DOHH2 (cell line): ENCODE results near the gene NT5DC1.

ENCODE experiments used
- H3F3A ChIP-seq: fragments of 200-600 bp; sonication (generic), shearing (Covaris generic); 2 replicates; pipeline ENCODE4 v1.6.0; 2016; ENCODE audit warnings: antibody characterized with exemption, mild to moderate bottlenecking; ENCODE audit not compliant: control insufficient read depth, insufficient read depth
- H3K27ac ChIP-seq: fragments of 200-600 bp; sonication (generic); 2 replicates; pipeline ENCODE4 v1.5.1; 2014; ENCODE audit warnings: low read depth, mild to moderate bottlenecking, low read length, moderate library complexity
- H3K27me3 ChIP-seq: fragments of 200-600 bp; sonication (generic); 2 replicates; pipeline ENCODE4 v1.6.1; 2014; ENCODE audit warnings: mild to moderate bottlenecking, low read length, mixed read lengths; ENCODE audit not compliant: control insufficient read depth
- H3K36me3 ChIP-seq: fragments of 200-600 bp; sonication (generic); 2 replicates; pipeline ENCODE4 v1.6.1; 2014; ENCODE audit warnings: mild to moderate bottlenecking, low read length, moderate library complexity, mixed read lengths; ENCODE audit not compliant: control insufficient read depth
- H3K4me1 ChIP-seq: fragments of 200-600 bp; sonication (generic); 2 replicates; pipeline ENCODE4 v1.6.1; 2014; ENCODE audit warnings: mild to moderate bottlenecking, low read length, mixed read lengths; ENCODE audit not compliant: control insufficient read depth
- H3K4me2 ChIP-seq: fragments of 200-600 bp; sonication (generic); 2 replicates; pipeline ENCODE4 v1.6.0; 2014; ENCODE audit warnings: mild to moderate bottlenecking, low read length, moderate library complexity
- H3K4me3 ChIP-seq: fragments of 200-600 bp; sonication (generic); 2 replicates; pipeline ENCODE4 v1.5.1; 2014; ENCODE audit warnings: mild to moderate bottlenecking, low read length, mixed read lengths
- H3K79me2 ChIP-seq: fragments of 200-600 bp; sonication (generic); 2 replicates; pipeline ENCODE4 v1.6.1; 2014; ENCODE audit warnings: mild to moderate bottlenecking, low read length, mixed read lengths; ENCODE audit not compliant: control insufficient read depth
- H3K9me2 ChIP-seq: fragments of 200-600 bp; sonication (generic); replicated peaks from 2 replicates; pipeline ENCODE4 v1.6.1; 2014; ENCODE audit warnings: mild to moderate bottlenecking, low read length, mixed read lengths; ENCODE audit not compliant: control insufficient read depth
- H3K9me3 ChIP-seq: fragments of 200-600 bp; sonication (generic); 2 replicates; pipeline ENCODE4 v1.6.1; 2014; ENCODE audit warnings: antibody characterized with exemption, low read length, mixed read lengths; ENCODE audit not compliant: control insufficient read depth, insufficient read depth
- H4K20me1 ChIP-seq: fragments of 200-600 bp; sonication (generic); 2 replicates; pipeline ENCODE4 v1.6.0; 2014; ENCODE audit warnings: low read depth, mild to moderate bottlenecking, antibody characterized with exemption, low read length, moderate library complexity; ENCODE audit not compliant: control insufficient read depth, insufficient read depth
- EZH2phosphoT487 ChIP-seq: fragments of 200-600 bp; sonication (generic); IDR thresholded peaks from 2 replicates; pipeline ENCODE4 v1.6.1; 2017; ENCODE audit warnings: borderline replicate concordance, mild to moderate bottlenecking, antibody characterized with exemption, low read length, moderate library complexity, mixed read lengths
- TF ChIP-seq, protein P1 (sequence below): fragments of 200-600 bp; sonication (generic); IDR thresholded peaks from one replicate; pipeline ENCODE4 v1.5.1; 2014; ENCODE audit warnings: antibody characterized with exemption, mild to moderate bottlenecking, low read depth, low read length; ENCODE audit not compliant: poor library complexity, severe bottlenecking

Gene NT5DC1

DNA sequence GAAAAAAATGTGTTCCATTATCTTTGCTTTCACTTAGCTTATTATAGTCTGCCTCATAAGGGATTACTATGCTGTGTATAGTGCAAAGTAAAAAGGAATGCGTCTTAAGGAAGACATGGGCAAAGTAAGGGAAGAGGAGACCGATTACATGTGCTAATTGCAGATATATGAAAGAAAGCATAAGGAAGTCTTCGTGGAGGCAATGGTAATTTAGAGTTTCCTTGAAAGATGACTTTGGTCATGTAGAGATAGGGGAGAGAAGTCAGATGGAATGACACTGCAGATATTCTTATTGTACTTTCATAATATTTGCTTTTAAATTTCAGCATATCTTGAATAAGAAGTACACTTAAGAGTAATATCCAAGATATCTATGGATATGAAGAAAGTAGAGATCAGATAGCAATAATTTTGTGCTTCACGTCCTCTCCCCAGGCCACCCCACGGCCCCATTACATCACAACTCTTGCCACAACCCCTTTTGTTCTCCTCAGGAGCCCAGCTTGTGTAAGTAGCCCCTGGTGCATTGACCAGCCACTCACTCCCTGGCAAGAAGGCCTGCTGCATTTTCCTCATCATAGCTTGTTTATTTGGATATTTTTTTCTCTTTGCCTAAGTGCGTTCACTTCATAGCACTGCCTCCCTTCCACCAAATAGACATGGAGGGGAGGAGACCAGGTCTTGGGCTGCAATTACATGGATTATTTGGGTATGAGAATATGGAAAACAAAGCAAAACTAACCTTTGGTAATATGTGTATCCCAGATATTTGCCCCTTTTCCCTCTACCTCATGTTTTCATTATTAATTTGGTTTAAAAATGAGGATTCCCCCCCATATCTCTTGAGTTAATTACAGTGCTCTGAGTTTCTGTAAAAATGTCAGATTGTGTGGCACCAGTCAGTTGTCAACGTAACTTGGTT, 56.0 kb downstream of the NT5DC1 start:
- Histone ChIP-seq H3K4me2 (no peak overlapping the region), H3K4me3 (no peak overlapping the region), H3K9me2 (no peaks in the 10 kb centered on the region), H3K27me3 (no peaks in the 10 kb centered on the region), H3K27ac (no peak overlapping the region), H3F3A (no peaks in the 10 kb centered on the region), H3K79me2 (no peaks in the 10 kb centered on the region), H4K20me1 (no peaks in the 10 kb centered on the region), H3K9me3 (no peaks in the 10 kb centered on the region), H3K36me3 (no peaks in the 10 kb centered on the region), H3K4me1 (no peaks in the 10 kb centered on the region)
- TF ChIP-seq, protein P1, sequence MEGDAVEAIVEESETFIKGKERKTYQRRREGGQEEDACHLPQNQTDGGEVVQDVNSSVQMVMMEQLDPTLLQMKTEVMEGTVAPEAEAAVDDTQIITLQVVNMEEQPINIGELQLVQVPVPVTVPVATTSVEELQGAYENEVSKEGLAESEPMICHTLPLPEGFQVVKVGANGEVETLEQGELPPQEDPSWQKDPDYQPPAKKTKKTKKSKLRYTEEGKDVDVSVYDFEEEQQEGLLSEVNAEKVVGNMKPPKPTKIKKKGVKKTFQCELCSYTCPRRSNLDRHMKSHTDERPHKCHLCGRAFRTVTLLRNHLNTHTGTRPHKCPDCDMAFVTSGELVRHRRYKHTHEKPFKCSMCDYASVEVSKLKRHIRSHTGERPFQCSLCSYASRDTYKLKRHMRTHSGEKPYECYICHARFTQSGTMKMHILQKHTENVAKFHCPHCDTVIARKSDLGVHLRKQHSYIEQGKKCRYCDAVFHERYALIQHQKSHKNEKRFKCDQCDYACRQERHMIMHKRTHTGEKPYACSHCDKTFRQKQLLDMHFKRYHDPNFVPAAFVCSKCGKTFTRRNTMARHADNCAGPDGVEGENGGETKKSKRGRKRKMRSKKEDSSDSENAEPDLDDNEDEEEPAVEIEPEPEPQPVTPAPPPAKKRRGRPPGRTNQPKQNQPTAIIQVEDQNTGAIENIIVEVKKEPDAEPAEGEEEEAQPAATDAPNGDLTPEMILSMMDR: no peak
- TF ChIP-seq EZH2phosphoT487: no peak

DNA sequence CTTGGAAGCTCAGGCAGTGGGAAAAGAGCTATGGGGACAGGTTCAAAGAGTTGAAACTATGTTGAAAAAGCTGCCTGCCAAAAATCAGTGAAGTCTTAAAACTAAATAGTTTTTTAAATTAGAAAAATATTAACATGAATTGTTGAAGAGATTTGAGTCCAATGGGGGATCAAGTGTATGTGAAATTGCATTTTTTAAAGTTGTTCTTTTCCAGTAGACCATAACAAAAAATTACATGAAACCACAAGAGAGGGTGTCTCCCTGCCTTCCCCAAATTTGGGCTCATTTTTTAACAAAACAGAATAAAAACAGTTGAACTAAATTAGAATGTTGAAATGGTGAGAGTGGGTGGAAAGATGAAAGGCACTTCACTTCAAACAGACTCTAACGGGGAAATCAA, 56.7 kb downstream of the NT5DC1 start:
- no peaks in the 10 kb centered on the region for H3K9me3 ChIP-seq
- H3K27ac ChIP-seq: no peak overlapping the region
- H3F3A ChIP-seq: no peaks in the 10 kb centered on the region
- no peaks in the 10 kb centered on the region for H3K36me3 ChIP-seq
- no peak overlapping the region for H3K4me3 ChIP-seq
- no peaks in the 10 kb centered on the region for H3K79me2 ChIP-seq
- H3K27me3 ChIP-seq: no peaks in the 10 kb centered on the region
- no peaks in the 10 kb centered on the region for H3K9me2 ChIP-seq
- H3K4me1 ChIP-seq: no peaks in the 10 kb centered on the region
- H4K20me1 ChIP-seq: no peaks in the 10 kb centered on the region
- no peak for TF ChIP-seq EZH2phosphoT487
- TF ChIP-seq, protein P1: no peak
- H3K4me2 ChIP-seq: no peak overlapping the region

DNA sequence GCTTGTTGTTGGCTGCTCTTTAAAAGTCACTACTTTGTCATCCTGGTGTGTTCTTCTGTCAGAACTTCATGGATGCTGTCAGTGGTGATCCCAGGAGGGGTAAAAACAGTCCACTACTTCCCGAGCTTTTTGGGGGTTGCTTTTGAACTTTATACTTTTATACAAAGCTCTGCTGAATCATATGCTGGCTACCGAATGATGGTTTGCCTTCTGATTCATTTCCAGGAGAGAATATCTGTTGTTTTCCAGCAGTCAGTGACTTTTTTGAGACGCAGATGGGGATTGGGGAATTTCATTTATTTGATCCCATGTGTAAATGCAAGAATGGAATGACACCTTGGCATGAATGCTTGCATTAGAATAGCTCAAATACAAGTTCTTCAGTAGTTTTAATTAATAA, 58.0 kb downstream of the NT5DC1 start:
- no peaks in the 10 kb centered on the region for H3K27me3 ChIP-seq
- H3K27ac ChIP-seq: no peak overlapping the region
- no peaks in the 10 kb centered on the region for H4K20me1 ChIP-seq
- no peaks in the 10 kb centered on the region for H3F3A ChIP-seq
- TF ChIP-seq, protein P1: no peak
- no peak for TF ChIP-seq EZH2phosphoT487
- H3K4me1 ChIP-seq: no peaks in the 10 kb centered on the region
- H3K9me3 ChIP-seq: no peaks in the 10 kb centered on the region
- H3K9me2 ChIP-seq: no peaks in the 10 kb centered on the region
- no peaks in the 10 kb centered on the region for H3K36me3 ChIP-seq
- H3K79me2 ChIP-seq: no peaks in the 10 kb centered on the region
- no peak overlapping the region for H3K4me3 ChIP-seq
- no peak overlapping the region for H3K4me2 ChIP-seq
